Measurements from ENCODE around the gene SLC23A2.

The SLC23A2 gene

GRCh38 chr20:4947817-4948559, 53.3 kb downstream of the SLC23A2 start:
- Histone ChIP-seq H3K9me3 (ENCODE audit: insufficient read depth, low read depth, low read length) (no peaks in the 10 kb centered on the region), H3K27ac (ENCODE audit: low read depth, low read length) (no peak overlapping the region), H3K27me3 (ENCODE audit: insufficient read depth, low read length) (no peaks in the 10 kb centered on the region), H3K36me3 (ENCODE audit: insufficient read depth, low read length) (peaks cover 2% of the 10 kb centered on the region; the same call in 1 of the 2 replicates), H3K9ac (ENCODE audit: low read depth, low read length) (no peak overlapping the region), H3K4me1 (ENCODE audit: insufficient read depth, low read length) (peaks cover 20% of the 10 kb centered on the region), H3K4me3 (ENCODE audit: low read length) (no peak overlapping the region)
- 82% methylated on average over 3 of the region's 3 CpGs for WGBS

- Histone ChIP-seq H3K27me3 (ENCODE audit: insufficient read depth, low read length) (no peaks in the 10 kb centered on the region), H3K4me1 (ENCODE audit: insufficient read depth, low read length) (peaks cover 20% of the 10 kb centered on the region), H3K9me3 (ENCODE audit: insufficient read depth, low read depth, low read length) (no peaks in the 10 kb centered on the region), H3K27ac (ENCODE audit: low read depth, low read length) (no peak overlapping the region), H3K4me3 (ENCODE audit: low read length) (no peak overlapping the region), H3K36me3 (ENCODE audit: insufficient read depth, low read length) (no peaks in the 10 kb centered on the region), H3K9ac (ENCODE audit: low read depth, low read length) (no peak overlapping the region)
- 90% methylated on average over 6 of the region's 6 CpGs for WGBS
Measured at GRCh38 chr20:4946986-4947385, 54.3 kb downstream of the SLC23A2 start.

- H3K36me3 ChIP-seq (ENCODE audit: insufficient read depth, low read length) = no peaks in the 10 kb centered on the region
- peaks cover 20% of the 10 kb centered on the region for H3K4me1 ChIP-seq (ENCODE audit: insufficient read depth, low read length)
- H3K27ac ChIP-seq (ENCODE audit: low read depth, low read length) = no peak overlapping the region
- H3K4me3 ChIP-seq (ENCODE audit: low read length) = no peak overlapping the region
- WGBS = 95% methylated on average over 6 of the region's 6 CpGs
- H3K27me3 ChIP-seq (ENCODE audit: insufficient read depth, low read length) = no peaks in the 10 kb centered on the region
- H3K9ac ChIP-seq (ENCODE audit: low read depth, low read length) = no peak overlapping the region
- no peaks in the 10 kb centered on the region for H3K9me3 ChIP-seq (ENCODE audit: insufficient read depth, low read depth, low read length)
Measured at GRCh38 chr20:4946585-4946984, 54.7 kb downstream of the SLC23A2 start.

- 84% methylated on average over 5 of the region's 6 CpGs for WGBS
- H3K4me1 ChIP-seq (ENCODE audit: insufficient read depth, low read length) = peaks cover 11% of the 10 kb centered on the region
Measured at GRCh38 chr20:4944518-4945313, 56.6 kb downstream of the SLC23A2 start.

GRCh38 chr20:4942331-4942730, 59.0 kb downstream of the SLC23A2 start:
- Histone ChIP-seq H3K4me3 (ENCODE audit: low read length) (no peak overlapping the region), H3K27me3 (ENCODE audit: insufficient read depth, low read length) (no peaks in the 10 kb centered on the region), H3K36me3 (ENCODE audit: insufficient read depth, low read length) (no peaks in the 10 kb centered on the region), H3K9me3 (ENCODE audit: insufficient read depth, low read depth, low read length) (no peaks in the 10 kb centered on the region), H3K4me1 (ENCODE audit: insufficient read depth, low read length) (no peaks in the 10 kb centered on the region), H3K9ac (ENCODE audit: low read depth, low read length) (no peak overlapping the region), H3K27ac (ENCODE audit: low read depth, low read length) (no peak overlapping the region)
- 86% methylated on average over 3 of the region's 5 CpGs for WGBS

More at GRCh38 chr20:4944518-4945313, 56.6 kb downstream of the SLC23A2 start:
- Histone ChIP-seq H3K27ac (ENCODE audit: low read depth, low read length) (no peak overlapping the region), H3K27me3 (ENCODE audit: insufficient read depth, low read length) (no peaks in the 10 kb centered on the region), H3K4me3 (ENCODE audit: low read length) (no peak overlapping the region), H3K9me3 (ENCODE audit: insufficient read depth, low read depth, low read length) (no peaks in the 10 kb centered on the region), H3K36me3 (ENCODE audit: insufficient read depth, low read length) (no peaks in the 10 kb centered on the region), H3K9ac (ENCODE audit: low read depth, low read length) (no peak overlapping the region)

- no peaks in the 10 kb centered on the region for H3K27me3 ChIP-seq (ENCODE audit: insufficient read depth, low read length)
Measured at GRCh38 chr20:4937407-4938319, 63.6 kb downstream of the SLC23A2 start.

GRCh38 chr20:4936851-4937406, 64.4 kb downstream of the SLC23A2 start:
- Histone ChIP-seq H3K4me1 (ENCODE audit: insufficient read depth, low read length) (no peaks in the 10 kb centered on the region), H3K9me3 (ENCODE audit: insufficient read depth, low read depth, low read length) (no peaks in the 10 kb centered on the region), H3K27me3 (ENCODE audit: insufficient read depth, low read length) (no peaks in the 10 kb centered on the region), H3K27ac (ENCODE audit: low read depth, low read length) (no peak overlapping the region), H3K4me3 (ENCODE audit: low read length) (no peak overlapping the region), H3K9ac (ENCODE audit: low read depth, low read length) (no peak overlapping the region), H3K36me3 (ENCODE audit: insufficient read depth, low read length) (no peaks in the 10 kb centered on the region)
- WGBS = 89% methylated on average over 12 of the region's 12 CpGs

More at GRCh38 chr20:4937407-4938319, 63.6 kb downstream of the SLC23A2 start:
- no peak overlapping the region for H3K4me3 ChIP-seq (ENCODE audit: low read length)
- WGBS = 77% methylated on average over 5 of the region's 5 CpGs
- H3K4me1 ChIP-seq (ENCODE audit: insufficient read depth, low read length) = no peaks in the 10 kb centered on the region
- H3K36me3 ChIP-seq (ENCODE audit: insufficient read depth, low read length) = no peaks in the 10 kb centered on the region
- no peak overlapping the region for H3K27ac ChIP-seq (ENCODE audit: low read depth, low read length)
- H3K9me3 ChIP-seq (ENCODE audit: insufficient read depth, low read depth, low read length) = no peaks in the 10 kb centered on the region
- H3K9ac ChIP-seq (ENCODE audit: low read depth, low read length) = no peak overlapping the region

GRCh38 chr20:4936392-4936850, 64.9 kb downstream of the SLC23A2 start:
- Histone ChIP-seq H3K9ac (ENCODE audit: low read depth, low read length) (no peak overlapping the region), H3K9me3 (ENCODE audit: insufficient read depth, low read depth, low read length) (no peaks in the 10 kb centered on the region), H3K4me1 (ENCODE audit: insufficient read depth, low read length) (no peaks in the 10 kb centered on the region), H3K27ac (ENCODE audit: low read depth, low read length) (no peak overlapping the region), H3K36me3 (ENCODE audit: insufficient read depth, low read length) (no peaks in the 10 kb centered on the region), H3K27me3 (ENCODE audit: insufficient read depth, low read length) (no peaks in the 10 kb centered on the region), H3K4me3 (ENCODE audit: low read length) (no peak overlapping the region)
- WGBS = 97% methylated on average over 6 of the region's 6 CpGs

GRCh38 chr20:4932061-4932460, 69.2 kb downstream of the SLC23A2 start:
- WGBS = 98% methylated on average over 2 of the region's 2 CpGs

GRCh38 chr20:4929686-4930397, 71.5 kb downstream of the SLC23A2 start:
- Histone ChIP-seq H3K4me1 (ENCODE audit: insufficient read depth, low read length) (no peaks in the 10 kb centered on the region), H3K36me3 (ENCODE audit: insufficient read depth, low read length) (no peaks in the 10 kb centered on the region), H3K9ac (ENCODE audit: low read depth, low read length) (no peak overlapping the region), H3K4me3 (ENCODE audit: low read length) (no peak overlapping the region), H3K27me3 (ENCODE audit: insufficient read depth, low read length) (no peaks in the 10 kb centered on the region), H3K9me3 (ENCODE audit: insufficient read depth, low read depth, low read length) (no peaks in the 10 kb centered on the region), H3K27ac (ENCODE audit: low read depth, low read length) (no peak overlapping the region)
- WGBS = 97% methylated on average over 4 of the region's 5 CpGs

More at GRCh38 chr20:4932061-4932460, 69.2 kb downstream of the SLC23A2 start:
- H3K4me3 ChIP-seq (ENCODE audit: low read length) = no peak overlapping the region
- no peaks in the 10 kb centered on the region for H3K9me3 ChIP-seq (ENCODE audit: insufficient read depth, low read depth, low read length)
- H3K27me3 ChIP-seq (ENCODE audit: insufficient read depth, low read length) = no peaks in the 10 kb centered on the region
- no peaks in the 10 kb centered on the region for H3K4me1 ChIP-seq (ENCODE audit: insufficient read depth, low read length)
- H3K27ac ChIP-seq (ENCODE audit: low read depth, low read length) = no peak overlapping the region
- H3K36me3 ChIP-seq (ENCODE audit: insufficient read depth, low read length) = no peaks in the 10 kb centered on the region
- H3K9ac ChIP-seq (ENCODE audit: low read depth, low read length) = no peak overlapping the region

All from HUES64 (cell line).